Measurements from ENCODE around the gene CD300LF. TPM values are rescaled to one million over a fixed set of nuclear protein-coding genes. Genes with fewer than 3 reads are reported as not detected.

Gene CD300LF
- total RNA-seq, 4 donors from 2014 or later, result 0.27 TPM; not detected in 3

DNA sequence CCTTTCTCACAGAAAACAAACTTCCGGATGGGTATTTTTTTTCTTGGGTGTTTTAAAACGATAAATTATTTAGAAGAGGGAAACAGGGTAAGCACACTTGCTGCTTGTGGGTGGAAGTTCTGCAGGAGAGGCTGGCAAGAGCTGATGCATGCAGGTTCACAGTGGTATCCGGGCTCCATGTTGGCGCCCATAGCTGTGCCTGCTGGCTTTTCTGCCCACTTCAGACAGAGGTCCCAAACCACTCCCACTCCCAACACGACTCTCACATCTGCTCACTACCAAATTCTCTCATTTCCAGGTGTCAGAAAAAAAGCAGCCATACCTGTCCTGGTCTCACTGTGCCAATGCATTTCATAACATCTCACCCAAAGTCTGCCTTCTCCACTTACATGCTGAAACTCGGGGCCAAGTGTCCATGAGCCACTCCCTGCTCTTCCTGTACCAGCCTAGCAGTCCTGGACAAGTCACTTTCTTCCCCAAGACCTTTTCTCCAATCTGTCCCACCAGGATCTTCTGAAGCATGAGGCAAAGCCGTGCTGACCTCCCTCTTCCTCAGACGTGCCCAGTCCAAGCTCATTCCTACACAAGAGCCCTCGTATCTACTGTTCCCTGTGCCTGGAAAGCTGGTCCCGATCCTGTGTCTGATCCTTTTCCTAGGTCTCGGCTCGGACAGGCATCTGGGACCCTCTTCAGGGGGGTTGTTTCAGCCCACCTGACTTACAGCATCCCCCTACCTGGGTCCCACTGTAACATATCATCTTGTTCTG is 1.5 kb downstream of the CD300LF start:
- peaks cover 56% of the 10 kb centered on the region for H3K27me3 ChIP-seq
- no peak for TF ChIP-seq POLR2AphosphoS5 (IDR thresholded peaks at IDR 0.05)
- no peak for TF ChIP-seq EP300 (IDR thresholded peaks at IDR 0.05)
- TF ChIP-seq, protein P1, sequence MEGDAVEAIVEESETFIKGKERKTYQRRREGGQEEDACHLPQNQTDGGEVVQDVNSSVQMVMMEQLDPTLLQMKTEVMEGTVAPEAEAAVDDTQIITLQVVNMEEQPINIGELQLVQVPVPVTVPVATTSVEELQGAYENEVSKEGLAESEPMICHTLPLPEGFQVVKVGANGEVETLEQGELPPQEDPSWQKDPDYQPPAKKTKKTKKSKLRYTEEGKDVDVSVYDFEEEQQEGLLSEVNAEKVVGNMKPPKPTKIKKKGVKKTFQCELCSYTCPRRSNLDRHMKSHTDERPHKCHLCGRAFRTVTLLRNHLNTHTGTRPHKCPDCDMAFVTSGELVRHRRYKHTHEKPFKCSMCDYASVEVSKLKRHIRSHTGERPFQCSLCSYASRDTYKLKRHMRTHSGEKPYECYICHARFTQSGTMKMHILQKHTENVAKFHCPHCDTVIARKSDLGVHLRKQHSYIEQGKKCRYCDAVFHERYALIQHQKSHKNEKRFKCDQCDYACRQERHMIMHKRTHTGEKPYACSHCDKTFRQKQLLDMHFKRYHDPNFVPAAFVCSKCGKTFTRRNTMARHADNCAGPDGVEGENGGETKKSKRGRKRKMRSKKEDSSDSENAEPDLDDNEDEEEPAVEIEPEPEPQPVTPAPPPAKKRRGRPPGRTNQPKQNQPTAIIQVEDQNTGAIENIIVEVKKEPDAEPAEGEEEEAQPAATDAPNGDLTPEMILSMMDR (IDR thresholded peaks at IDR 0.05), result no peak
- TF ChIP-seq POLR2A (IDR thresholded peaks at IDR 0.05), result no peak
- H3K4me3 ChIP-seq, result no peak overlapping the region
- no peak for ATAC-seq
- 59 to 65% methylated on average over 7 to 12 of the region's 12 CpGs for WGBS, 2 donors (ENCODE audit: low coverage in 1 of 2)
- H3K4me1 ChIP-seq, result no peaks in the 10 kb centered on the region
- no peaks in the 10 kb centered on the region for H3K9me3 ChIP-seq
- H3K27ac ChIP-seq, result no peak overlapping the region
- H3K36me3 ChIP-seq, result no peaks in the 10 kb centered on the region

DNA sequence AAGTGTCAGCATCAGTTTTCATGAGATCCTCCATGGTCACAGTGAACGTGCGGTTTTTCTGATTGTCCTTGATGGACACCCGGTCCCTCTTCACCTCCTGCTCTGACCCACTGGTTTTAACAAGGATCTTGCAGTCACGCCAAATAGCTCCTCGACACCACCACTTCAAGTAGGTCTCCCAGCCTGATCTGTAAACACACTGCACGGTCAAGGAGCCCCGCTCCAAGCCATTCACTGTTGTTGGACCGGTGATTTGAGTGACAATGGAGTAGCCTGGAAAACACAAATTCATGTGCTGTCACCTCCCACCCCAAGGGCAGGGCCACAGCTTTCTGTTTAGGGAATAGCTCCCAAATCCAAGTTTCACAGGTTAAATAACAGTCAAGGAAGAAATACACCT is 8.2 kb downstream of the CD300LF start:
- no peaks in the 10 kb centered on the region for H3K4me1 ChIP-seq
- ATAC-seq, result no peak
- no peaks in the 10 kb centered on the region for H3K36me3 ChIP-seq
- 82 to 87% methylated on average over 3 to 5 of the region's 8 CpGs for WGBS, 2 donors (ENCODE audit: low coverage in 1 of 2)
- TF ChIP-seq, protein P1 (IDR thresholded peaks at IDR 0.05), result no peak
- TF ChIP-seq POLR2A (IDR thresholded peaks at IDR 0.05), result no peak
- TF ChIP-seq POLR2AphosphoS5 (IDR thresholded peaks at IDR 0.05), result no peak
- no peak overlapping the region for H3K27ac ChIP-seq
- H3K4me3 ChIP-seq, result no peak overlapping the region
- H3K27me3 ChIP-seq, result peaks cover 32% of the 10 kb centered on the region
- no peaks in the 10 kb centered on the region for H3K9me3 ChIP-seq

- TF ChIP-seq POLR2A (IDR thresholded peaks at IDR 0.05), result no peak
- TF ChIP-seq POLR2AphosphoS5 (IDR thresholded peaks at IDR 0.05), result no peak
- TF ChIP-seq EP300 (IDR thresholded peaks at IDR 0.05), result no peak
- TF ChIP-seq, protein P1 (IDR thresholded peaks at IDR 0.05), result no peak
- no peaks in the 10 kb centered on the region for H3K4me1 ChIP-seq
- no peak overlapping the region for H3K4me3 ChIP-seq
- no peak overlapping the region for H3K27ac ChIP-seq
- no peaks in the 10 kb centered on the region for H3K36me3 ChIP-seq
- 63% methylated on average over 2 of the region's 2 CpGs; no CpG with 5 or more reads in 1 of the 2 donors for WGBS, 2 donors (ENCODE audit: low coverage in 1 of 2)
- H3K9me3 ChIP-seq, result no peaks in the 10 kb centered on the region
- ATAC-seq, result no peak
- peaks cover 30% of the 10 kb centered on the region for H3K27me3 ChIP-seq
Observed at GRCh38 chr17:74703311-74703710, 9.4 kb downstream of the CD300LF start.

- ATAC-seq, result no peak
- TF ChIP-seq, protein P1 (IDR thresholded peaks at IDR 0.05), result no peak
- no peak for TF ChIP-seq POLR2AphosphoS5 (IDR thresholded peaks at IDR 0.05)
- TF ChIP-seq EP300 (IDR thresholded peaks at IDR 0.05), result no peak
- no peak for TF ChIP-seq POLR2A (IDR thresholded peaks at IDR 0.05)
- 45 to 49% methylated on average over 3 to 4 of the region's 9 CpGs for WGBS, 2 donors (ENCODE audit: low coverage in 1 of 2)
- H3K4me1 ChIP-seq, result no peaks in the 10 kb centered on the region
- no peaks in the 10 kb centered on the region for H3K36me3 ChIP-seq
- no peak overlapping the region for H3K27ac ChIP-seq
- H3K9me3 ChIP-seq, result no peaks in the 10 kb centered on the region
- H3K4me3 ChIP-seq, result no peak overlapping the region
- H3K27me3 ChIP-seq, result peaks cover 38% of the 10 kb centered on the region
Observed at GRCh38 chr17:74702116-74702871, 10.4 kb downstream of the CD300LF start.

All from gastroesophageal sphincter (tissue), 4 donors.